GM19351 (cell line): ENCODE measurements around the gene PNPLA3.

Experiments used
- ATAC-seq: cut with Tn5 transposase; IDR thresholded peaks from one replicate; pipeline ENCODE4 v1.9.1; 2021; ENCODE audit warnings: mild to moderate bottlenecking, moderate library complexity; ENCODE audit not compliant: unreplicated experiment

PNPLA3 gene

DNA sequence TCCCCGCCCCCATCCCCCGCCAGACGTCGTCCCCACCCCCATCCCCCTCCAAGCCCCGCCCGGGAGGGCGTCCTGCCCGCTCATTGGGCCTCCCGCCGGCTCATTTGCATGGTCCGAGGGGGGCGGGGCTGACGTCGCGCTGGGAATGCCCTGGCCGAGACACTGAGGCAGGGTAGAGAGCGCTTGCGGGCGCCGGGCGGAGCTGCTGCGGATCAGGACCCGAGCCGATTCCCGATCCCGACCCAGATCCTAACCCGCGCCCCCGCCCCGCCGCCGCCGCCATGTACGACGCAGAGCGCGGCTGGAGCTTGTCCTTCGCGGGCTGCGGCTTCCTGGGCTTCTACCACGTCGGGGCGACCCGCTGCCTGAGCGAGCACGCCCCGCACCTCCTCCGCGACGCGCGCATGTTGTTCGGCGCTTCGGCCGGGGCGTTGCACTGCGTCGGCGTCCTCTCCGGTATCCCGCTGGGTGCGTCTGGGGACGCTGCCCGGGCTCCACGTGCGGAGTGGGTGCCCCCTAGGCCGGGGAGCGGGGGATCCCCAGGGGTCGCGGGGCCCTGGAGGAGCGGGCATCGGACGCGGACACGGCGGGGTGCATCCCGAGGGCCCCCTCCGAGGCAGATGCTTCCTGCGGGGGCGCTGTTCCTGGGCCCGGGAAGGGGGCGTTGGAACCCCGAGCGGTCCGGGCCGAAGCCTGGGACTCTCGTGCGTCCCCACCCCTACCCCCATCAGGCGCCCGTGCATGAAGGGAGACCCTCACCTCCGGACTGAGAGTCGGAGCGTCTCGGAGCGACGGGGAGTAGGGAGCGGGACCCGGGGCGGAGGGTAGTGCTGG lies at the start of gene PNPLA3:
TSS of gene PNPLA3 (plus strand) at position 175 of the 834 bp plus-strand sequence. CDS start at position 282, 107 bp downstream.
- ATAC-seq, result no peak

- no peak for ATAC-seq
Observed at GRCh38 chr22:43876866-43877509, 46.6 kb upstream of the PNPLA3 start.

DNA sequence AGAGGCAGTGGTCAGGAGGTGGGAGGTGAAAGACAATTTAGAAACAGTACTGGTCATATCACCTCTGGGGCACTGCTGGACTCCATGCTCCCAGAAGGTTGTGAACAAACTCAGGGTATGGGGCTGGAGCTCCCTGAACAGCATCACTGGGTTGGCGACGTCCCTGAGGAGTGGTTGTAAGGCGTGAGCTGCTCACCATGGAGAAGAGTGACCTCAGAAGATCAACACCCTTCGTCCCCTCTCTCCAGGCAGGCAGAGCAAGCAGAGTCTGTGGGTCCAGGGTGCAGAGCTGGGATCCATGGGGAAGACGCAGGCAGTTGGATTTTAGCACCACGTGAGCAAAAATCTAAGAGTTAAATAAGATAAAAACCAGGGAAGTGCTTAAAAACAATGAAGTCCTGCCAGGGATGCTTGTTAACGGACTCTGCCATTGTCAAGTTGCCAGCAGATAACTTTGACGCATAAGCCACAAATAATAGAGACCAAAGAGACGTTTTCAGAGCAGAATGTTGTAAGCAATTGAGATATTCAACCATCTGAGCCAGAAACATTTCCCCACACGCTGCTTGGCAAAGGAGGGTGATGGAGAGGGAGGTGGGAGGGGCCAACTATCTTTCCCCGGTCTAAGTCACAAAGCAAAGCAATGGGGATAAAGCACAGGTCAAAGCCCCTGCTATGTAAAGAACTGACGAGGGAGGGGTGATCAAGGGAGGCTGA lies 45.4 kb upstream of the PNPLA3 start:
- no peak for ATAC-seq

GRCh38 chr22:43878831-43879550 lies 44.6 kb upstream of the PNPLA3 start:
- no peak for ATAC-seq

DNA sequence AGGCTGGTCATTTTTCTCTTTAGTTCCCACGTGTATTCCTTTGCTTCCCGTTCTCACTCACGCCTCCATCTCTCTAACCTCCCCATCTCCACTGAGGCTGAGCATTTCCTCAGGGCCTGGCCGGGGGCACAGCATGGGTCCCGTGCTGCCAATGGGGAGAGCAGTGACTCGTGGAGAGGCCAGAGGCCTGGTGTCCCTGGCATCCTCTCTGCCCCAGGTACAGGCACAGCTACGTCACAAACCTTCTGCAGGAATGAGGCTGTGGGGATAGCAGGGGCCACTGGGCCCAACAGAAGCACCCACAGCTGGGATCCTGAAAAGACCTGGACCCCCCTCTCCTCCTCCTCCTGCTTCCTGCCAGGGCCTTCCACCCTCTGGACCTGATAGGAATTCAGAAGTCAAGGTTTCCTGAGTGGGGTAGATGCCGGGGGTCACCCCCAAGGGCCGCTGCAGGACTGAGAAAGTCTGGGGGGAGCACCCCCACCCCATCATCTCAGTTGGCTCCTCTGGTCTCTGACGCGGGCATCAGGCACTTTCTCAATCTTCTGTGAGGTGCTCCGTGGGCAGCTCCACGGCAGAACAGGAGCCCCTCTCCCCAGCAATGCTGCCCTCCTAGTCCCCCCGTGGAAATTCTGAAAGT lies 43.6 kb upstream of the PNPLA3 start:
- ATAC-seq, result no peak

DNA sequence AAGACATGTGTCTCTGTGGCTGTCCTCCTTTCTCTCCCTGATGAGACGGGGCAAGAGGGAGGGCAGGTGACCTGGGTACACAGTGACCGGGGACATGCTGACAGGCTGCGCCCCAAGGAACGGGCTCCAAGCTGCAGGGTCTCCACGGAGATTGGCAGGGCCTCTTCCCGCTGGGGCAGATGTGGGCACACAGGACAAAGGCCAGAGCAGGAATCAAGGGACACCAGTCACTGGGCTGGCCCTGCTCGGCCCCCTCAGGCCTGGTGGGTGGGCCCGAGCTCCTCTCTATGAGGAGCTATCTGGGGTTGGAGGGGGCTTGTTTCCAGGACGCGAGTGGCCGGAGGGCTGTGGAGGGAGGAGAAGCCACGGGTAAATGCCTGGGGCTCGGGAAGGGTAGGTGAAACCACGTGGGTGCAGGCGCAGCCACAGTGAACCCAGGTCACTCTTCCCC lies 43.0 kb upstream of the PNPLA3 start:
- no peak for ATAC-seq

- no peak for ATAC-seq
Observed at GRCh38 chr22:43881091-43882061, 42.2 kb upstream of the PNPLA3 start.

GRCh38 chr22:43882122-43882767 lies 41.4 kb upstream of the PNPLA3 start:
- no peak for ATAC-seq

- ATAC-seq, result no peak
Observed at GRCh38 chr22:43883012-43883661, 40.5 kb upstream of the PNPLA3 start.

GRCh38 chr22:43883719-43884415 lies 39.7 kb upstream of the PNPLA3 start:
- ATAC-seq, result no peak

GRCh38 chr22:43884600-43885318 lies 38.8 kb upstream of the PNPLA3 start:
- ATAC-seq, result peak; percentile 88

DNA sequence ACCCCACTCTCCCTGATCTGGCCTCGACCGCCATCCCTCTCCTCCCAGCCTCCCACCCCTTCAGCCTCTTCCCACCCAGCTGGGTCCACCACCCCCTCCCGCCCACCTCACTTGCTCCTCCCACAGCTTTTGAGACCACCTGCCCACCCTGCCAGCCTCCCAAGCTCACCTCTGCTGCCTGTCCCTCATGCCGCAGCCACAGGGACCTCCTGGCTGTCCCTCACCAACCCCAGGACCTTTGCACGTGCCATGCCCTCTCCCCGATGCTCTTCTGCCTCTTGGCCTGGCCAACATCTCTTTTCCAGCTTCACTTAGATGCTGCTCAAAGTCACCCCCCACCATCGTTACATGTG lies 38.3 kb upstream of the PNPLA3 start:
- no peak for ATAC-seq

GRCh38 chr22:43885786-43886185 lies 37.8 kb upstream of the PNPLA3 start:
- ATAC-seq, result no peak

- no peak for ATAC-seq
Observed at GRCh38 chr22:43886231-43886630, 37.4 kb upstream of the PNPLA3 start.

DNA sequence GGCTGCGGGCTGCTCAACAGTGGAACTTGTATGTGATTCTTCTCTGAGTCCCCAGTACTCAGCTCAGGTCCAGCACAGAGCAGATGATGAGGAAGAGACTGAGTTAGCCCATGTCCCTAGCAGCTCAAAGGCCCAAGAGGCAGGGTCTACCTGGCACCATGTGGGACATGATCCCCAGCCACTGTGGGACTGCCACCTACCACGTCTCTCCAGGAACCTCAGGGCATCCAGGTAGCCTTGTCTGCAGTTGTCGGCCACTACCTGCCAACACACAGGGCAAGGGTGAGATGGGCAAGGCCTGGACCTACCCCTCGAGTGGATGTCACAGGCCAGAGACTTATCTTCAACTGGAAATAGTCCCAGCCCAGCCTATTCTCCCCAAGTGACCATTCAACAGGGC lies 36.2 kb upstream of the PNPLA3 start:
- ATAC-seq, result no peak

DNA sequence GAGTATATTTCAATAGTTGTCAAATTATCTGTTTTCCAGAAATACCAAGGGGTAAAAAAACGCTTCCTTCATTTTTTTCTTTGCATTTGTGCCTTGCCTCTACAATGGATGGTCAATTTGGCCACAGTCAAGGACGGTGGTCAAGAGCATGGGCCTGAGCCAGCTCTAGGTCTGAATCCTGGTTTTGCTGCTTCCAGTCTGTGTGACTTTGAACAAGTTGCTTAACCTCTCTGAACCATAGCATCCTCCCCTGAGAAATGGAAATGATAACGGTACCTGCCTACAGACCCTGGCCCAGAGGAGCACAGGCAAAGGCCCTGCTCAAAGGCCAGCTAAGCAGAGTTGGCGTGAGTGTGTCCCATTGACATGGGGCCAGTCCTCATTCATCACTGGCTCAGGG lies 34.9 kb upstream of the PNPLA3 start:
- ATAC-seq, result no peak

- no peak for ATAC-seq
Observed at GRCh38 chr22:43889201-43889859, 34.3 kb upstream of the PNPLA3 start.
